Activated naive CD8-positive, alpha-beta T cell treated with anti-CD3 and anti-CD28 coated beads for 36 hours (primary cell): ENCODE measurements around the gene UNC93B1. TPM values are rescaled to one million over a fixed set of nuclear protein-coding genes. Genes with fewer than 3 reads are reported as not detected.

Experiments
- DNase-seq: peaks from one replicate; pipeline ENCODE4 v3.0.0; 2021
- H3K27ac Mint-ChIP-seq: one replicate; pipeline ENCODE4 v1.8.0; 2022; ENCODE audit warnings: mild to moderate bottlenecking, moderate library complexity, mixed read lengths
- H3K27me3 Mint-ChIP-seq: one replicate; pipeline ENCODE4 v1.8.0; 2022; ENCODE audit warnings: mild to moderate bottlenecking, mixed read lengths
- H3K36me3 Mint-ChIP-seq: one replicate; pipeline ENCODE4 v1.8.0; 2021; ENCODE audit warnings: mild to moderate bottlenecking, mixed read lengths
- H3K4me1 Mint-ChIP-seq: one replicate; pipeline ENCODE4 v1.8.0; 2021; ENCODE audit warnings: mixed read lengths
- H3K4me3 Mint-ChIP-seq: one replicate; pipeline ENCODE4 v1.8.0; 2022; ENCODE audit warnings: mild to moderate bottlenecking, moderate library complexity, mixed read lengths
- H3K9me3 Mint-ChIP-seq: one replicate; pipeline ENCODE4 v1.8.0; 2022; ENCODE audit warnings: mixed read lengths
- total RNA-seq, 2 experiments: library from RNA; stranded (reverse); gene quantifications; one replicate each; pipeline ENCODE4 v1.2.3, GENCODE V29; 2021

UNC93B1 gene
- total RNA-seq, 2 experiments from 2014 or later = 11.6 to 13.1 TPM

- no peak for DNase-seq
- H3K27me3 Mint-ChIP-seq = no peaks in the 10 kb centered on the region
- no peaks in the 10 kb centered on the region for H3K36me3 Mint-ChIP-seq
- H3K4me1 Mint-ChIP-seq = peaks cover 13% of the 10 kb centered on the region
- no peak within 1 kb of the TSS for H3K4me3 Mint-ChIP-seq
- H3K9me3 Mint-ChIP-seq = no peaks in the 10 kb centered on the region
- no peak within 1 kb of the TSS for H3K27ac Mint-ChIP-seq
These were observed 6.5 kb upstream of the UNC93B1 start, which contains the start of gene ALDH3B1 for GRCh38 chr11:68010090-68011041. ALDH3B1 (plus strand) TSS chr11:68010327; CDS start chr11:68015298, 4,971 bp downstream.

- H3K4me3 Mint-ChIP-seq = no peak overlapping the region
- no peak overlapping the region for H3K27ac Mint-ChIP-seq
- H3K27me3 Mint-ChIP-seq = no peaks in the 10 kb centered on the region
- DNase-seq = no peak
- H3K9me3 Mint-ChIP-seq = no peaks in the 10 kb centered on the region
- H3K36me3 Mint-ChIP-seq = no peaks in the 10 kb centered on the region
- H3K4me1 Mint-ChIP-seq = peaks cover 17% of the 10 kb centered on the region
These were observed 5.6 kb upstream of the UNC93B1 start for GRCh38 chr11:68009391-68010089.

- no peaks in the 10 kb centered on the region for H3K9me3 Mint-ChIP-seq
- no peaks in the 10 kb centered on the region for H3K27me3 Mint-ChIP-seq
- no peak overlapping the region for H3K4me3 Mint-ChIP-seq
- no peak overlapping the region for H3K27ac Mint-ChIP-seq
- DNase-seq = no peak
- H3K4me1 Mint-ChIP-seq = peaks cover 17% of the 10 kb centered on the region
- no peaks in the 10 kb centered on the region for H3K36me3 Mint-ChIP-seq
These were observed 4.8 kb upstream of the UNC93B1 start for GRCh38 chr11:68008381-68009337.

DNA sequence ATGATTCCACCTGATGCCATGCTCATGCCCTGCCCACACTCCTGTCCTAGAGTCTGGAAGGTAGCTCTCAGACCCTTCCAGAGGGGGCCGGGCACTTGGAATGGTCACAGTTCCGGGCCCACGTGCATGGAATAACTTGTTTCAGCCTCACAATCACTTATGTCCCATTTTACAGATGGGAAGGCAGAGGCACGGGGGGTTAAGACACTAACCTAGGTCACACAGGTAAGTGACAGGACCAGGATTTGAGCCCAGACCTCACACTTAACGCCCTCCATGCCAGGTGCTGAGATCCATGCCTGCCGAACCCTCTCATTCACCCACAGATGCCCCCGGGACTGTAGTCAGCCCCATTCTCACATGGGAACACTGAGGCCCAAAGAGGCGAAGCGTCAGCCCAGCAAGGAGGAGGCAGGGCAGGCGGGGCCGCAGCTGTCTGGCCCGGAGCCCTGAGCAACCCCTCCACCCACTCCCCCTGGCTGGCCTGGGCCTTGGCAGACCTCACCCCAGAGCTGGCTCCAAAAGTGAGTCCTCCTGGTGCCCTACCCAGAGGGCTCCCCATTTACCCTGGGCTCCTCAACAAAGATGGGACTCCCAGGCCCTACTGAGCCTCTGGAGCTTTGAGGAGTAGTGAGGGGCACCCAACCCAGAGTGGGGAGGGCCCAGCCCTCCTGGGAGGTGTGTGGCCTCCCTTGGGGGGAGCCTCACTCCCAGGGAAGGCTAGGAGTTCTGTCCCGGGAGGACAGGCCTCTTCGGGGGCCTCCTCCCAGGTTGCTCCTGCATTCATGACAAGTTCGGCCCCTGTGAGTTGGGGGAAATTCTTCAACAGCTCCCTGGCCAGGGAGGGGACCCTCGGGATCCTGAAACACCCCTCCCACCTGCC is 3.8 kb upstream of the UNC93B1 start:
- no peaks in the 10 kb centered on the region for H3K36me3 Mint-ChIP-seq
- H3K27me3 Mint-ChIP-seq = no peaks in the 10 kb centered on the region
- H3K9me3 Mint-ChIP-seq = no peaks in the 10 kb centered on the region
- H3K27ac Mint-ChIP-seq = no peak overlapping the region
- no peak for DNase-seq
- H3K4me1 Mint-ChIP-seq = peaks cover 20% of the 10 kb centered on the region
- no peak overlapping the region for H3K4me3 Mint-ChIP-seq

DNA sequence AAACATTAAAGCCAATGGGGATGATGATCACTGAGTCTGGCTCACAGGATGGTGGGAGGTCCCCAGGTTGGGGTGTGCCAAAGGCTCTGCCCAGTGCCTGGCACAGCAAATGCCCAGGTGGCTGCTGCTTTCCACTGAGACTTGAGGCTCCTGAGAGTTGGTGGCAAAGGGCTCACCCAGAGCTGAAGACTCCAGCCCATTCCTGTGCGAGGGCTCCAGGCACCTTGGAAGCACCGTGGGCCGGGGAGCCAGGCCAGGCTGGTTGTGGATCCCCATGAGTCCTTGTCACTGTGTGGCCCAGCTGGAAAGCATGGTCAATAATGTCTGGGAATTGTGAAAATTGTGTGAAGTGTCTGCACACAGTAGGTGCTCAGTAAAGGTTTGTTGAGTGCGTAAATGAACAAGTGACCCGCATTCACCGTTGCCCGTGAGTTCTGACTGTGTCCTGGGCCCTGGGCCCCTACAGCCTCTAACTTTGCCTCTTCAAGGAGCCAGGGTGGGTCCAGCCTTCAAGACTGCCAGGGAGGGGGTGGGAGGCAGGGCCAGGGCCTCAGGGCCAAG is 2.8 kb upstream of the UNC93B1 start:
- Mint-ChIP-seq H3K27ac (no peak overlapping the region), H3K27me3 (no peaks in the 10 kb centered on the region), H3K36me3 (no peaks in the 10 kb centered on the region), H3K9me3 (no peaks in the 10 kb centered on the region), H3K4me3 (no peak overlapping the region), H3K4me1 (peaks cover 20% of the 10 kb centered on the region)
- no peak for DNase-seq

DNA sequence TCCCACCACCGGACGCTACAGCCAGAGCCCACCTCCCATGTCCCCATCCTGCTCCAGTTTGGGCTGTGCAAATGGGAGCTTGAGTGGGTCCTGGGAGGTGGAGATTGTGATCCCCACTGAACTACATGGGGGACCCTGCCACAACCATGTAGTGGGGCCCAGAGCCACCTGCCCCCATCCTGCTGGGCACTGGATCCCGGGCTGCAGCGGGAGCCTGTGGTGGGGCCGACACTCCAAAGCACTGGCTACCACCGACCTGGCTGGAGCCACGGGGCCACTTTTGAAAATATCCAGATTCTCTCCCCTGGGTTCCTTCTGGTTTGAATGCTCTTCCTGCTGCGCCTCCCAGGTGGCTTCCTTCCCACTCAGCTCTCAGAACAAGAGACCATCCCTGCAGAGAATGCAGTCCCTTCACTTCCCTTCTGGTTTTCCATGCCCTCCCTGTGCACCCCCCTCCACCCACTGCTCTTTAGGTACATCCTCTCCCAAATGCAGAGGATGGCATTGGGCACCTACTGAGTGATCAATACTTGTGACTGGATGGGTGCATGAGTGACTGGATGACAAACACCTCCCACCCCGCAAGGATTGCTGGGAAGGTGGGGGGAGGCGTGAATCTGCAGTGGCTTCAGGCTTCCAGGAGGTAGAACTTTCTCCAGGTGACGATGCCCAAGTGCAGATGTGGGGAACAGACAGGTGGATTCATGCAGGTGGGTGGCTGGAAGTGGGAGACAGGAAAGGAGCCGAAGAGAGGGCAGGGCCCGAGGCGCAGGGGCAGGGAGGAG is 846 bp upstream of the UNC93B1 start:
- DNase-seq = no peak
- Mint-ChIP-seq H3K9me3 (no peaks in the 10 kb centered on the region), H3K4me3 (peak overlapping the region; percentile 78), H3K4me1 (peaks cover 18% of the 10 kb centered on the region), H3K27ac (peak overlapping the region; percentile 60), H3K36me3 (no peaks in the 10 kb centered on the region), H3K27me3 (no peaks in the 10 kb centered on the region)

- Mint-ChIP-seq H3K36me3 (no peaks in the 10 kb centered on the region), H3K4me3 (peak overlapping the region; percentile 71), H3K27me3 (no peaks in the 10 kb centered on the region), H3K4me1 (peaks cover 11% of the 10 kb centered on the region), H3K9me3 (no peaks in the 10 kb centered on the region), H3K27ac (peak overlapping the region; percentile 23)
- peak; percentile 56 for DNase-seq
These were observed 705 bp downstream of the UNC93B1 start for GRCh38 chr11:68002938-68003845.

DNA sequence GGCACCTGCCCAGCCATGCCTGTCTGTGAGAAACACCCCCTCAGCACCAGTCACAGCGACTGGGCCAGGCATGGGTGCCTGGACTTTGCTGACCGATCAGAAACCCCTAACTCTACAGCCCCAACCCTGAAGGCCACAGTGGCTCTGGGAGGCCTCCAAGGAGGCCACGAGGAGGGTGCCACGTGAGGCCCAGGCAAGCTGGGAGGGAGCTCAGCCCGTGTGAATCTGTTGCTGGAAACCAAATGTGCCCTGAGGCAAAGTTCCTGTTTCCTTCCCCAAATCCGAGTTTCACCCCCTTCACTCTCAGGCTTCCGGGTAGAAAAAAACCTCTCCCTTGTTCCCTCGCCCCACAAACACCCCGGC is 1.3 kb downstream of the UNC93B1 start:
- Mint-ChIP-seq H3K4me1 (peaks cover 18% of the 10 kb centered on the region), H3K27ac (peak overlapping the region; percentile 23)
- no peak for DNase-seq

GRCh38 chr11:67999704-68000103 is 4.2 kb downstream of the UNC93B1 start:
- peaks cover 3% of the 10 kb centered on the region for H3K36me3 Mint-ChIP-seq
- no peak overlapping the region for H3K27ac Mint-ChIP-seq
- no peaks in the 10 kb centered on the region for H3K27me3 Mint-ChIP-seq
- no peak overlapping the region for H3K4me3 Mint-ChIP-seq
- DNase-seq = no peak
- H3K9me3 Mint-ChIP-seq = no peaks in the 10 kb centered on the region
- peaks cover 21% of the 10 kb centered on the region for H3K4me1 Mint-ChIP-seq

More for the DNA sequence above, 1.3 kb downstream of the UNC93B1 start:
- no peaks in the 10 kb centered on the region for H3K27me3 Mint-ChIP-seq
- no peaks in the 10 kb centered on the region for H3K36me3 Mint-ChIP-seq
- no peaks in the 10 kb centered on the region for H3K9me3 Mint-ChIP-seq
- H3K4me3 Mint-ChIP-seq = peak overlapping the region; percentile 71

DNA sequence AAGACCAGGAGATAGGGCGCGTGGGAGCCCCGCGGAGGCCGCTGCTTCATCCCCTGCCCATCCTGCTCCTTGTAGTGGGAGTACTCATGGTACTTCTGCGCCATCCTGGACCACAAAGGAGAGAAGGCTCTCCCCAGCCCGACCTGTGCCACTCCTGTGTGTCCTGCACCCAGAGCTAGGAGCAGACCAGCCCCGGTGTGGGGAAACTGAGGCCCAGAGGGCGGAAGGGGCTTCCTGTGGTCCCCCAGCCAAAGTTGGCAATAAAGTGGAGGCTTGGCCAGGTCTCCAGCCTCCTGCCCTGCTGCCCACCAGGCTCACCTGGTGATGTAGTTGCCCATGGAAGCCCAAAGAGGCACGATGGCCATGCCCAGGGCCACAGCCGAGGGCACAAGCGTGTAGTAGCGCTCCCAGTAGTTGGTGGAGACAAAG is 4.7 kb downstream of the UNC93B1 start:
- H3K4me1 Mint-ChIP-seq = peaks cover 20% of the 10 kb centered on the region
- peaks cover 3% of the 10 kb centered on the region for H3K36me3 Mint-ChIP-seq
- no peak overlapping the region for H3K27ac Mint-ChIP-seq
- H3K27me3 Mint-ChIP-seq = no peaks in the 10 kb centered on the region
- H3K9me3 Mint-ChIP-seq = no peaks in the 10 kb centered on the region
- DNase-seq = no peak
- no peak overlapping the region for H3K4me3 Mint-ChIP-seq

- Mint-ChIP-seq H3K36me3 (peaks cover 3% of the 10 kb centered on the region), H3K4me3 (no peak overlapping the region), H3K9me3 (no peaks in the 10 kb centered on the region), H3K27ac (peak overlapping the region; percentile 28), H3K27me3 (no peaks in the 10 kb centered on the region), H3K4me1 (peaks cover 24% of the 10 kb centered on the region)
- DNase-seq = no peak
These were observed 5.5 kb downstream of the UNC93B1 start for GRCh38 chr11:67998150-67999045.
